ELF-1 (cell line): ENCODE results near the gene FGF11.

Experiments
- DNase-seq: peaks from one replicate; pipeline ENCODE4 v3.0.0-alpha.2; 2016; ENCODE audit warnings: low read depth, low spot score

Gene FGF11

DNA sequence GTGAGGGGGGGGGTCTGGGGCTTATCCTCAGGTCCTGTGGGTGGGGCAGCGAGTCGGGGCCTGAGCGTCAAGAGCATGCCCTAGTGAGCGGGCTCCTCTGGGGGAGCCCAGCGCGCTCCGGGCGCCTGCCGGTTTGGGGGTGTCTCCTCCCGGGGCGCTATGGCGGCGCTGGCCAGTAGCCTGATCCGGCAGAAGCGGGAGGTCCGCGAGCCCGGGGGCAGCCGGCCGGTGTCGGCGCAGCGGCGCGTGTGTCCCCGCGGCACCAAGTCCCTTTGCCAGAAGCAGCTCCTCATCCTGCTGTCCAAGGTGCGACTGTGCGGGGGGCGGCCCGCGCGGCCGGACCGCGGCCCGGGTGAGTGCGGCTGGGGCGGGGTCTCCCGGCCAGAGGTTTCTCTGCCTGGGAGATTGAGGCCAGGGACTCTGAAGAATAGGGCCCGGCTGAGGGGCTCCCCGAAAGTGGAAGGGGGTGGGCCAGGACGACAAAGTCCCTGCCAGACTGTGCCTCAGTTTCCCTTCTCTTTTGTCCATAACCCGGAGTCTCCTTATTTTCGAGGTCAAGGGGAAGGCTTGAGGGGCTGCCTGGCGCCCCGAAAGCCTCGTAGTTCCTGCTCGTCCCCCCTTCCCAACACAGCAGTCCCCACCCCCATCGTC is at the start of gene FGF11:
Gene FGF11 (plus strand): TSS at position 51 of the 651 bp plus-strand sequence. CDS start 109 bp downstream, at position 160.
- peak; percentile 28 for DNase-seq

DNA sequence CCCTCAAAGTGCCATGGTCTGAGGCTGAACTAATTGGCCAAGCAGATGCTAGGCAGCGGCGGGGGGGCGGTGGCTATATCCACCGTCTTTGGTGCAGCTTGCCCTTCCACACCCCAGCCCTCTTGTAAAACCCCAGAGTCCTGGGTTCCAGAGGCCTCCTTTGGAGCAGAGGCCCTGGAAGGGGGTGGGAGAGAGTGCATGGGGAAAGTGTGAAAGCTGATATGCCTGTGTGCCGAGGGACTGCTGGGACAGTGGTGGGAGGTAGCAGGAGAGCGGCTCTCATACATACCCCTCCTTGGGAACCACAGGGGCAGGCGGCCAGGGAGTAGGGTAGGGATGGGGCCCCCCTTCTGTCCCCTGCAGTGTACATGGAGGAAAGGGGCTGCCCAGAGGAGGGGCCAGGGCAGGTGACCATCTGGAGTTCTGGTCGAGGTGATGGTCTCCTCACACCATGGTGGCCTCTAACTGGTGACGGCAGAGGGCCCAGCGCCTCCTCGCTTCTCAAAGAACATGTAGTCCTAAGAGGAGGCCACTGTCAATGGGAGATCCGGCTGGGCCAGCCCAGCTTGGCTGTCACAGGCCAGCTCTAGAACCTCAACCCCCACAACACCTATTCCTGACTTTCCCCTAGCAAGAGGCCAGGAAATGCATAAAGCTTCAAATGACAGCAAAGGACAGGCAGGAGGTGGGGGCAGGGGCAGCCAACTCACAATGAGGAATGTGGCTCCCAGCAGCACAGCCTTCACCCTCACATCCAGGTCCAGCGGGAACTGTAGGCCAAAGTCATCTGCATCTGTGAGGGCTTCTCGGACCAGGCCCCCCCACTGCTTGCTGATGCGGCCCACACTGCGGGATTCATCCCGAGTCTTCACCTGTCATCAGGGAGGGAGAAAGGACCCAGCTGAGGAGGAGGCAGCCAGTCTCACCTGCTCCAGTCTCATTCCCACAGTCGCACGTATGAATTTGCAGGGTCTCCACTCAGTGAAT is 49.1 kb upstream of the FGF11 start:
- no peak for DNase-seq

DNA sequence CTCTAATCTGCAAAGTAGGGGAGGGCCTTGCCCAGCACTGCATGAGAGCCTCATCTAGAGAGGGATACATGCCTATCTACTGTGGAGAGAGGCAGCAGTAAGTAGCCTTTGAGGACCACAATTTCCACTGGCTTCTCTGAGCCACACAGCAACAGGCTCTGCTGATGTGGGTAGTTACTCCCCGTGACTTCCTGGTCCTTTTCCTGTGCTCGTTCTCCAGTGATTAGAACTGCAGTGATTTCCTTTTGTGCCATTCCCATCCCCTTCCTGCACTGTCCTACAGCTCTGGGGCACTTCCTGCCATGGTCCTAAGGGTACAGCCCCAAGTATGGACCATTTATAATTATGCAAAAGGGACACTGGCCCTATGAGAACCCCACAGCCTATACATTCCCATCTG is 48.0 kb upstream of the FGF11 start:
- DNase-seq = no peak

DNA sequence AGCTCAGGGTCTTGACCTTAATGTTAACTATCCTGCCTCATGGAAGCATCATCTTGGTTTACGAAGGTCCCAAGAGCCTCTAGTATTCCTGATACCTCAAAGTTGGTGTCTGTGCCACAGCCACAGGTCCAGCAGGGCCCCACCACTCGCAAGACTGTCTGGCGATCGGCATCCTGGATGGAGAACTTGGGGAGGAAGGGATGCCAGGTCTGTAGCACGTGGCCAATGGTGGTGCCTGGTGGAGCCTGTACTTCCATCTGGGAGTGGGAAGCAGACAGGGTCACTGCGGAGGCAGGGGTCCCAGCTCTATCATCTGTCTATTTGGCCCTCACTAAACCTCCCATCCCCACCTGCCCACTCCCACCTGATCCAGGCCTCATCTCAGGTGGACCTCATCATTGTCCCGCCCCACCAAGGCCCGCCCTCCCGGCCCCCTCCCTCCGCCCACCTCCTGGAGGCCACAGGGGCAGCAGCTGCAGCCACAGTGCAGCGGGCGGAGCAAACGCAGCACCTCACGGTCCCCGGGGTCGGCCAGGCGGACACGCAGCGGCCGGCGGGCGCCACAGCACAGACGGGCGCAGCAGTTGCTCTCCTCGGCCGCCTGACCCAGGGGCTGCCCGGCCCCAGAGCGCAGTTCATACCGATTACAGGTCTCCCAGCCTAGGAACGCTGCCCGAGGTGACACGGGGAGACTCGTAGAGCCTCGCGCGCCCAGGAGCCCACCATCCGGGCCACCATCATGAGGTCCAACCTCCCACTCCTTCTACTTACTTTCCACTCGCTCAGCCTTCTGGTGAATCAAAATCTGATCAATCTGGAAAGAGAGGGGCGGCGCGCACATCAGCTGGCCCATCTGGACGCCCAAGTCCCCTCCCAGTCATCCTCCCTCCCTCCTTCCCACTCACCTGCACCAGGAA is 46.4 kb upstream of the FGF11 start:
- DNase-seq = no peak

DNA sequence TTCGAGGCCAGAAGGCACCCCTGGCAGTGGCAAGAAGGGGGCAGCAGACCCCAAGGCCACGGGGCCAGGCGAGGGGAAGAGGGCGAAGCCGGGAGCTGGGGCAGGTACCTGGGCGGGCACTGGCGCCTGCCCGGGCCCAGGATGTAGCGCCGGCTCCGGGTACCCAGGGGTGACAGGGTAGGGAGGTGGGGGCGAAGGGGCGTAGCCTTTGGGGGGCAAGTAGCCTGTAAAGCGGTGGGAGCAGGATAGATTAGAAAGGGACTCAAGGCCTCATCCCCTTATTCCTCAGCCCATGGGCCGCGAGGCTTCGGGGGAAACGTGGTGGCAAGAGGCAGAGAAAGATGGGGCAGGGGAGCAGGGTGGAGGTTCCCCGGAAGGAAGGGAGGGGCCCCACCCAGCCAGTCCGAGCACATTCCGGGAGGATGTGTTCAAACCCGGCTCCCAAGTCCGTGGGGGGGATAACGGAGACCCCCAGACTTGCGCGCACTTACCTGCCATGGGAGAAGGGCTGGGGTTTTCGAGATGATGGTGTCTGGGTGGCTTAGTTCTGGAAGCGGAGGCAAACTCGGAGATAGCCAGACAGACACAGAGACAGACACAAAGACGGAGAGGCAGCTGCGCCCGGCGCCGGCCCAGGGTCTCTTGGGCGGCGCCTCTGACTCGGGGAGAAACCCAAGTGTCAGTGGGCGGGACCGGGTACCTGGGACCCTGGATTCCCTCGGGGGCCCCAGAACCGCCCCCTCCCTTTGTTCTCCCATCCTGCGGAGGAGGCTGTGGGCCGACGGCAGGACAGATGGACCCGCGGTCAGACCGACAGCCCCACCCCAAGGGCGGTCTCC is 45.5 kb upstream of the FGF11 start:
- peak; percentile 37 for DNase-seq

DNA sequence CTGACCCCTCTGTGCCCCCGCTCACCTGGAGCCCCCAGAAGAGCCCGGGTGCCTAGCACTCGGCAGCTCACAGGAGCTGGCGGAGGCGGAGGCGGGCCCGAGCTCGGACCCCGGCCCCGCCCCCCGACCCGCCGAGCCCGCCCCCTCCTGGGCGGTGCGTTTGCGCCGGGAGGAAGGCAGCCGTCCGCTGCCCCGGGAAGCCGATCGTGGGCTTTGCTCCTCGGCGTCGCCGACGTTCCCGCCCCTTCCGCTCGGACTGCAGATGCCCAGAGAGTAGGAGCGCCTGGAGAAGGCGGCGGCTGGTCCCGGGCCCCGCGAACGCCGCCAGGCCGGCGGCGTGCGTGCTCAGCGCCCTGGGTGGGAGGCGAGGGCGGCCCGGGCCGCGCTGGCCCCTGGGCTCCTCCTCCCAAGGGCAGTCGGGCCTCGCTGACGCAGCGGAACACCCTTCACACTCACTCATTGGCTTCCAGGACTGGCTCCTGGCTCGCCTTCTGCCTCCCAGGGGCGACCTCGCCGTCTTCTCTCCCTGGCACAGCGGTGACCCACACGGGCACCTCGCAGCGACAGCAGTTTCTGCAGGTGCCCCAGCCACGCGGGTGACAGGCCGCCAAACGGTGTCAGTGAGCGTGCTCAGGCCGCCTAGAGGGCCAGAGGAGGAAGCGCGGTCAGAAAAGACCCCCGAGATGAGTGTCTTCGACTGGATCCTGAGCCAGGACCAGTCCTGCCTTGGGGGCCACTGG is 44.7 kb upstream of the FGF11 start, which contains the start of gene PLSCR3:
Gene PLSCR3 (minus strand): TSS at position 74 of the 740 bp plus-strand sequence. CDS start 415 bp downstream, outside the sequence.
- peak; percentile 80 for DNase-seq

DNA sequence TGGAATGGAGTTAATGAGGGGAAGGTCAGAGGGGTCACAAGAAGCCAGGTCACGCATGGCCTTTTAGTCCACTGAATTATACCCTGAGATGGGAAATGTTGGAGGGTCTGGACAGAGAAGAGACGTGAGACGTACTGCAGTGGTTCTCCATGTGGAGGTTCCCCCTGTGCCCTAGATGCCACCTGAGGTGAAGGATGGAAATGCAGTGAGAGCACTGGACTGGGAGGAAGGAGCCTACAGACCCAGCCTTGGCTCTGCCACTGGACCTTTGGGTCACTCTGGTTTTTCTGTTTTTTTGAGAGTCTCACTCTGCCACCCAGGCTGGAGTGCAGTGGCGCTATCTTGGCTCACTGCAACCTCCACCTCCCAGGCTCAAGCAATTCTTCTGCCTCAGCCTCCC is 43.2 kb upstream of the FGF11 start:
- no peak for DNase-seq

DNA sequence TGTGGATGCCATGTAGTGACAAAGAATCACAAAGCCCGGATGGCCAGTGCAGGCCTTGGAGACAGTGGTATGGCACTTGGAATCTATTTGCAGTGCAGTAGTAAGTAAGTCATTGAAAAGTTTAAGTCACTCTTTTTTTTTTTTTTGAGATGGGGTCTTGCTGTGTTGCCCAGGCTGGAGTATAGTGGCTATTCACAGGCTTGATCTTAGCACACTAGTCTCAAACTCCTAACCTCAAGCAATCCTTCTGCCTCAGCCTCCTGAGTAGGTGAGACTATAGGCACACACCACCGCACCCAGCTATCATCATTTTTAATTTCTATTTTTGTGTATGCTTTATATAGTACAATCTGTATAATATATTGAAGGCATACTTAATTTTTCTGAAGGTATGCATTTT is 40.7 kb upstream of the FGF11 start:
- no peak for DNase-seq

DNA sequence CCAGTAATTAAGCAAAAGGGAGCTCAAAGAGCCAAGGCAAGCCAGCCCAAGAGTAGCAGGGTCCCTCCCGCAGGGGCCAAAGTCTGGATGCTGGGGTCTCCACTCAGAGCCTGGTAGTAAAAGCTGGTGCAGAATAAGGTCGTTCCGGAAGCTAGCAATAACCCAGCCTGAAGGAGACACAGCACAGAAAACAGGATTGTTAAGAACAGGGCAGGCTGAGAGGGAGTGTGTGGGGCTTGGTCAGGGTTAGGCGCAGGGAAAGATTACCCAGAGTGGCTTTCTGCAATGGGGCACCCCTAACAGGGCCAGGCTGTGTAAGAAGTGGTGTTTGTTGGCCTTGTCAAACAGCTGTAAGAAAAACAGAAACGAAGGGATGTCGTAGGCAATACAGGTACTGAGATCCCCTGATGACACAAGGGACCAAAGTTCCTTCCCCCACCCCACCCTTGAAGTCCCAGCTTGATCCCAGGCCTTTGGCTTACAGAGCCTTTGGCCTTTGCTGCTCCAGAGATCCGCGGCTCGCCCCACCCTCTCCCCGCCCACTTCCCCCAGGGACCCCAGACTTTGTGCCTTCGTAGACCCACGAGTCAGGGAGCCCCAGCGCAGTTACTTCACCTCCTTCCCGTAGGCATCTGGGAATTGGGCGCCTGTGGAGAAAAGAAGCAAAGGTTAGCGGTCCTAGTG is 36.1 kb upstream of the FGF11 start:
- DNase-seq = no peak

DNA sequence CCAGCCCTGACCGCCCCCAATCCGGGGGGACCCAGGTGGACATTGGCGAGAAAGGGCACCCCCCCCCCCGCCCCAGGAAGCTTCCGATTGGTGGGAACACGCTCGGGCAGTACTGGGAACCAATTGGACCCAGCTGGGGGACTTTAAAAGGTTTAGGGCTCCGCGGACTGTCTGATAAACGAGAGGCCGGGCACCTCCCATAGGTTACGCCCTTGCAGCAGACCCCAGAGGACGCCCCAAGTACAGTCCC is 35.7 kb upstream of the FGF11 start:
- DNase-seq = no peak

DNA sequence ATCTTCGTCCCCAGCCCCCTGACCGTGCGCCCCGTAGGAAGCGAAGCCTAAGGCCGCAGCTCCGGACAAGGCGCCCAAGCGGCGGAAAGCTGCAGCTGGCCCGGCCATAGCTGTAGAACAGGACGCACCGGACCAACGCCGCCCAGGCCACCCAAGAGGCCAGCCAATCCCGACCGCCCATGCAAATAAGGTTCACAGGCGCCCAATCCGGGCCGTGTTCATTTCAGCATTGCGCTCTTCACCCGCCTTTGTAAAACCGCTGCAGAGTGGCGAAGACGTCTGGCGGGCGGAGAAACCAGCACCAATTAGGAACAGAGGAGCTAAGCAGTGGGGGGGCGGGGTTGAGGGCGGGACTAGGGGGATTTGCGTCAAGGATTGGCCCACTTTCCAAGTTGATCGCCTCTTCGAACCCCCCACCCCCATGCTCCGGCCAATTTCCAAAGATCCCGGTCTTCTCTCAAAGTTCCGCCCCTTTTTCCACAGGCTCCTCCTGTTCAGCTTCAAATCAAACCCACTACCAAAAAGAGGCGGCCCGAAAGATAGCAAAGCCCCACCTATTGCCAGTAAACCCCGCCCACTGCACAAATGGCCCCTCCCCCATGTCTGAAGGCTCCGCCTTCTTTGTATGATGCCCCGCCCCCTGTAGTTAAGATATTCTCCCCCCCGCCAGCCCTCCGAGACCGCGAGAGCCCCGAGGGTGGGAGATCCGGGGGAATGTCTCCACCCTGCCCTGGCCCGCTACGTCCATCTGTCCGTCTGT is 35.2 kb upstream of the FGF11 start, which contains the start of gene TMEM256:
Gene TMEM256 (minus strand): TSS at position 121 of the 760 bp plus-strand sequence. CDS start 13 bp downstream, at position 108.
- DNase-seq = peak; percentile 100

DNA sequence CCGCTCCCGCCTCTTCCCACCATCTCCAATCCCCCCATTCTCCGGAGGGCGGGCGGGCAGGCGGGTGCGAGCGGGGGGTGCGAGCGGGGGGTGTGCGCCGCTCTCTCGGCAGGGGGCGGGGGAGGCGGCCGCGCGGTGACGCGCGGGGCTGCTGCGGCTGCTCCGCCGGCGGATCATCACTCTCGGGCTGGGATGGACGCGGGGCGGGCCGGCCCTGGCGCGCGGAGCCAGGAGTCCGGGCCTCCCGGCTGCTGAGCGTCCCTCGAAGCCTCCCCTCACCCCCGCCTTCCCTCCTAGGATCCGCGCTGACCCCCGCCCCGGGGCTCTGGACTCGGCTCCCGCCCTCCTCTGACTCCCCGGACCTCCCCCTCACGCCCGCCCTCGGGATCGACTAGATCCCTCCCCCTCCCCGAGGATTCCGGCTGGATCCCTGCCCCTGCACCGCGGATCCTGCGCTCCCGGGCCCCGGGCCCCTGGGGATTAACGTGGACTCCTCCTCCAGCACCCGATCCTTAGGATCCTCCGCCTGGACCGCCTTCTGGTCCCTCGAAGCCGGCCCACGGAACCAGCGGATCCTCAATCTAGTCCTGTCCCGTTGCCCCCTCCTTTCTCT is 34.5 kb upstream of the FGF11 start:
- DNase-seq = peak; percentile 23

DNA sequence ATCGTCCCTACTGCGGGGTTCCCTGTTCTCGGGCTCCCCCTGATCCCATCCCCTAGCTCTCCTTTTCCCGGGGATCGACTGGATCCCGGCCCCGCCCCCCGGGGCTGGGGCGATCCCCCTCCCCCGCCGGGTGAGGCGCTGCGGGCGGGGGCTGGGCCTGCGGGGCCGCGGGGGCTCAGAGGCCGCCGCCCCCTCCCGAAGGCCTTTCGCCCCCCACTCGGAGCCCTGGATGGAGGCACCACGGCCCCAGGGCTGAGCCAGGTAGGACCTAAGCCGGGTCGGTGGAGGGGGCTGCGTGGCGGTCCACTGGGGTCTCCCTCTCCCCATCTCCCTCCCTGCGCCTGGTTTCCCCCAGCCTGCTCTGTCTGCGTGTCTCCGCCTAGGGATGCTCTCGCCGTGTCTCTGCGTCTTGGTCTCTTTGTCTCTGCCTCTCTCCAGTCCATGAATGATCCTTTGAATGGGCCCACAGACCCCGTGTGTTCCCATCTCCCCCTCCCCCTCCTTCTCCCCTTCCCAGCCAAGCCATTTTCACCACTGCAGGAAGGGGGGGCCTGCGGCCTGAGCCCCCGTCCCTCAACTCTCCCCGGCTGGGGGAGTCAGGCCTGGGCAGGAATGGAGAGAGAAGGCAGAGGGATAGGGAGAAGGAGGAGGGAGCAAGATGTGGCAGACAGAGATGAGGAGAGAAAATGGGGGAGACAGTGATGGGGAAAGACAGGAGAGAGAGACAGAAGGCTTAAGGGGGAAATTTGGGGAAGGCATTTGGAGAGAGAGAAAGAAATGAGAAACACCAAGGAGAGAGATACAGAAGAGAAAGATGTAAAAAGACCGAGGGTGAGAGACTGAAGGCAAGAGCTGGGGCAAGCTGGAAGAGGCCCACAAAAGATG is 33.7 kb upstream of the FGF11 start:
- DNase-seq = peak; percentile 15

DNA sequence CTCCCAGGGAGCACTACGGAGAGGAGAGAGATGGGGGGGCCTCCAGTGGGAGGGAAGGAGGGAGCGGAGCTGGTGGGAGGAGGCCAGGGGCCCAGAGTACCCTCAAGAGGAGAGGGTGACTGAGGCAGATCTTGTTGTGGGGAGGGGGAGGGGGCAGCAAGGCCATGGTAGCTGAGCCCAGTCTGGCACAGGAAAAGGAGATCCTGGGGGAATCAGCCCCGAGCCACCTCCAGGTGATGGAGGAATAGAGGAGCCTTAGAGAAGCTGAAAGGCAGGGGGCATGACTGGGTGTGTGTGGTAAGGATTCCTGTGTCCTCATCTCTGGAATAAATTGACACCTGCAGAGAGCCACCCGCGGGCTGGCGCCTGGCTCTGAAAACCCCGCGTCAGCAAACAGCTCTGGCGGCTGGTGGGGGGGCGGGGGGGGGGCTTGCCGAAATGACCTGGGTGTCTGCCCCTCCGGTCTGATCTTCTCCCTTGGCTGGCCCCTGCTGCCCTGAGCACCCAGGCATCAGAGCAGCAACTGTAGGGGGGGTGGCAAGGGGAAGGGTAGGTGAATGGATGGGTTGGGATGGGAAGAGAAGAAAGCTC is 33.0 kb upstream of the FGF11 start:
- peak; percentile 8 for DNase-seq

DNA sequence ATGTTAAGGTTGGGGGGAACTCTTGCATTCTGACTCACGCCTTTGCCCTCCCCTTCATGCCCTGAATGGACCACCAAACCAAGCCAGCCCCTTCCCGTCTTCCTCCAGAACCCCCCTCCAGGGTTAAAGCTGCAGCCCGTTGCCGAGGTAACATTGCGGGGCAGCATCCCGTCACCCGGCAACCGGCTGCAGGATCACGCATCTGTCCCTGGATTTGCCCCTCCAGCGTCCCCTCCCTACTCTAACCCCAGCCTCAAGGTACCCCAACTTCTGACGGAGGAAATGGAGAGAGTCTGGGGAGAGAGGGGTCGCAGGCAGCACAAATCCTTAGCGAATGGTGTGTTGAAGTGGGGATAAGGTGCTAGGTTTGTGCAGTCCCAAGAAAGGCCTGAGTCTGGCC is 32.2 kb upstream of the FGF11 start:
- peak; percentile 21 for DNase-seq

DNA sequence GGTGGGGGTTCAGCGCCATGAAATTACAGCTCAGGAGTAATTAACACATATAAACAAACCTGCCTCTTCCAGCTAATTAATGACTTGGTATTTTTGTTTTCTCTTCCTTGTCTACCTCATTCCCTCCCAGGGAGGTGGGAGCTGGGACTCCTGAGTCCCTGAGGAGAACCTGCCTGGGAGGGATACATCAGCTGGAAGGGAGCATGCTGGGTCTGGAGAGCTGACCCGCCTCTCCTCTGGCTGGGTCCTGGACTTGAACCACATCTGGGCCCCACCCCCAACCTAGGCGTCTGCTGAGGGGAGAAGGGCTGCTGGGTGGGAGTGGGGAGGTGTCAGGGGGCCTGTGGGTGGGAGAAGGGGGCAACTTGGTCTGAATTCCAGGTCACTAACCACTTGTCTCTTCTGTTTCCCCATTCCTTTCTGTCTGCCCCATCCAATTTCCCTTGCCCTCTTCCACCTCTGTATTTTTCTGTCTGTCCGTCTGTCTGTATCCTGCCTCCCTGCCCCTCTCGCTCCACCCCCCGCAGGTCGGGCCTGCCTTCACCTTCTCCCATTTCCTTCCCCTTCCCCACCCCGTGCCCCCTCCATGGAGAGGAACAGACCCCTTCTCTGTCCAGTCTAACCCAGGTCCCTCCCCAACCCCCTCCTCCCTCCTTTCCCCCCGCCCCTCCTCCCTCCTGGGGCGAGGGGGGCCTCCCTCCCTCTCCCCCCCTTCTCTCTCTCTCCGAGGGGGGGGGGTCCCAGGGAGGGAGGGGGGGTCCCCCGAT is 31.6 kb upstream of the FGF11 start, which contains the start of gene NLGN2:
Gene NLGN2 (plus strand): TSS at position 361 of the 767 bp plus-strand sequence. CDS start 411 bp downstream, outside the sequence.
- peak; percentile 12 for DNase-seq
